IMR-90 (cell line): Measurements from ENCODE around the gene TTYH3. TPM values are rescaled to one million over a fixed set of nuclear protein-coding genes. Genes with fewer than 3 reads are reported as not detected.

ENCODE experiments used
- ATAC-seq: fragments of 200-7000 bp; cut with Tn5 transposase; 2 replicates; pipeline ENCODE4 v1.9.1; 2020; ENCODE audit warnings: low read depth, mild to moderate bottlenecking, moderate library complexity
- BruUV-seq: library from RNA; stranded (reverse); fragments of 400-500 nt; replicated peaks from 2 replicates; lab custom pipeline; 2021; lab: Mats Ljungman, UMichigan
- CTCF ChIA-PET: fragments of 300-600 bp; formaldehyde crosslinking; extraction: SDS; loops from one replicate; lab custom pipeline; 2021; ENCODE audit warnings: antibody characterized with exemption; lab: Yijun Ruan, JAX
- POLR2A ChIA-PET: fragments of 300-600 bp; sonication (Branson Sonifier 250); formaldehyde crosslinking; loops from one replicate; lab custom pipeline; 2022; ENCODE audit warnings: antibody characterized with exemption; ENCODE audit not compliant: unreplicated experiment; lab: Charles Lee
- DNase-seq: peaks from one replicate; pipeline ENCODE4 v3.0.0; 2013
- H2AFZ ChIP-seq: replicated peaks from 2 replicates; pipeline ENCODE3; 2013; ENCODE audit warnings: low read length, mild to moderate bottlenecking; ENCODE audit not compliant: poor library complexity
- H2AK5ac ChIP-seq: 2 replicates; pipeline ENCODE4 v1.6.1; 2013; ENCODE audit warnings: low read depth, low read length, inconsistent platforms
- H2AK9ac ChIP-seq: replicated peaks from 2 replicates; pipeline ENCODE3; 2013; ENCODE audit warnings: mild to moderate bottlenecking, low read depth, low read length, moderate library complexity; ENCODE audit not compliant: poor library complexity
- H2BK120ac ChIP-seq: 2 replicates; pipeline ENCODE4 v1.6.1; 2013; ENCODE audit warnings: low read depth, low read length, inconsistent platforms
- H2BK15ac ChIP-seq: 3 replicates; pipeline ENCODE4 v1.6.1; 2013; ENCODE audit warnings: low read depth, low read length, inconsistent platforms
- H2BK20ac ChIP-seq: 2 replicates; pipeline ENCODE4 v1.6.1; 2013; ENCODE audit warnings: low read depth, mild to moderate bottlenecking, inconsistent platforms, low read length, moderate library complexity
- H2BK5ac ChIP-seq: 2 replicates; pipeline ENCODE4 v1.6.1; 2013; ENCODE audit warnings: mild to moderate bottlenecking, low read depth, low read length, inconsistent platforms; ENCODE audit not compliant: poor library complexity, severe bottlenecking
- H3K14ac ChIP-seq: replicated peaks from 2 replicates; pipeline ENCODE4 v1.6.1; 2013; ENCODE audit warnings: low read depth, low read length, inconsistent platforms
- H3K18ac ChIP-seq: 2 replicates; pipeline ENCODE4 v1.6.1; 2013; ENCODE audit warnings: low read depth, low read length, control low read depth
- H3K23ac ChIP-seq: 2 replicates; pipeline ENCODE4 v1.6.1; 2013; ENCODE audit warnings: low read depth, low read length, inconsistent platforms
- H3K27ac ChIP-seq: 2 replicates; pipeline ENCODE4 v1.5.1; 2013; ENCODE audit warnings: mild to moderate bottlenecking, control low read depth, low read length; ENCODE audit not compliant: insufficient read depth
- H3K27me3 ChIP-seq: 2 replicates; pipeline ENCODE4 v1.6.1; 2013; ENCODE audit warnings: low read length; ENCODE audit not compliant: control insufficient read depth, insufficient read depth
- H3K36me3 ChIP-seq: 2 replicates; pipeline ENCODE4 v1.6.1; 2013; ENCODE audit warnings: low read length, mixed read lengths; ENCODE audit not compliant: control insufficient read depth, insufficient read depth
- H3K4ac ChIP-seq: 2 replicates; pipeline ENCODE4 v1.6.1; 2013; ENCODE audit warnings: low read depth, low read length, inconsistent platforms
- H3K4me1 ChIP-seq: 2 replicates; pipeline ENCODE4 v1.6.1; 2013; ENCODE audit warnings: low read length, mixed read lengths; ENCODE audit not compliant: control insufficient read depth, insufficient read depth
- H3K4me2 ChIP-seq: 2 replicates; pipeline ENCODE4 v1.6.1; 2013; ENCODE audit warnings: low read depth, mild to moderate bottlenecking, control low read depth, low read length, moderate library complexity
- H3K4me3 ChIP-seq: 2 replicates; pipeline ENCODE4 v1.5.1; 2013; ENCODE audit warnings: low read depth, mild to moderate bottlenecking, control low read depth, low read length, moderate library complexity; ENCODE audit not compliant: insufficient read depth
- H3K56ac ChIP-seq: 2 replicates; pipeline ENCODE4 v1.6.1; 2013; ENCODE audit warnings: low read length, inconsistent platforms; ENCODE audit not compliant: insufficient read depth; ENCODE audit errors: extremely low read depth
- H3K79me1 ChIP-seq, 2 experiments: 2 replicates each; pipeline ENCODE4 v1.6.1; 2013; ENCODE audit warnings: low read length in 2 of 2, inconsistent platforms in 1 of 2, low read depth in 1 of 2
- H3K9ac ChIP-seq: 2 replicates; pipeline ENCODE4 v1.6.1; 2013; ENCODE audit warnings: low read depth, low read length, control low read depth
- H3K9me1 ChIP-seq: 2 replicates; pipeline ENCODE4 v1.6.1; 2013; ENCODE audit warnings: low read length, inconsistent platforms; ENCODE audit not compliant: insufficient read depth
- H3K9me3 ChIP-seq: 2 replicates; pipeline ENCODE4 v1.6.1; 2013; ENCODE audit warnings: low read length; ENCODE audit not compliant: control insufficient read depth, insufficient read depth
- H4K20me1 ChIP-seq: 2 replicates; pipeline ENCODE4 v1.6.1; 2013; ENCODE audit warnings: low read length, inconsistent platforms; ENCODE audit not compliant: insufficient read depth
- H4K5ac ChIP-seq: 2 replicates; pipeline ENCODE4 v1.6.1; 2013; ENCODE audit warnings: mild to moderate bottlenecking, low read depth, low read length, control low read depth
- H4K8ac ChIP-seq, 2 experiments: 2 replicates each; pipeline ENCODE4 v1.6.1; 2013; ENCODE audit warnings: low read depth in 2 of 2, low read length in 2 of 2, control low read depth in 1 of 2, inconsistent platforms in 1 of 2
- H4K91ac ChIP-seq: 2 replicates; pipeline ENCODE4 v1.6.1; 2013; ENCODE audit warnings: low read depth, low read length, inconsistent platforms; ENCODE audit not compliant: insufficient read depth
- BHLHE40 ChIP-seq: fragments of 150-350 bp; IDR thresholded peaks from 2 replicates; pipeline ENCODE4 v1.6.1; 2016; ENCODE audit warnings: mild to moderate bottlenecking, low read depth, low read length
- CEBPB ChIP-seq: IDR thresholded peaks from 2 replicates; pipeline ENCODE4 v1.6.1; 2012; ENCODE audit warnings: low read depth, low read length, improper control_type of control experiment
- CHD1 ChIP-seq: IDR thresholded peaks from 2 replicates; pipeline ENCODE4 v1.6.1; 2012; ENCODE audit warnings: low read depth, low read length, improper control_type of control experiment
- CTCF ChIP-seq: conservative IDR thresholded peaks from 2 replicates; pipeline ENCODE4 v1.5.1; 2012; ENCODE audit warnings: mild to moderate bottlenecking, low read depth, low read length, improper control_type of control experiment
- FOS ChIP-seq: fragments of 150-350 bp; IDR thresholded peaks from 2 replicates; pipeline ENCODE4 v1.6.1; 2016; ENCODE audit warnings: low read depth, low read length
- MAFK ChIP-seq: IDR thresholded peaks from 2 replicates; pipeline ENCODE4 v1.6.1; 2012; ENCODE audit warnings: low read depth, low read length, improper control_type of control experiment
- MAZ ChIP-seq: IDR thresholded peaks from 2 replicates; pipeline ENCODE4 v1.6.1; 2012; ENCODE audit warnings: low read depth, mild to moderate bottlenecking, low read length, improper control_type of control experiment, moderate library complexity, borderline replicate concordance
- MXI1 ChIP-seq: IDR thresholded peaks from 2 replicates; pipeline ENCODE4 v1.6.1; 2012; ENCODE audit warnings: low read depth, mild to moderate bottlenecking, low read length, moderate library complexity, borderline replicate concordance
- NFE2L2 ChIP-seq: fragments of 150-350 bp; IDR thresholded peaks from 2 replicates; pipeline ENCODE4 v1.6.1; 2016; ENCODE audit warnings: low read depth, mild to moderate bottlenecking, low read length
- POLR2A ChIP-seq: IDR thresholded peaks from 2 replicates; pipeline ENCODE4 v1.6.1; 2012; ENCODE audit warnings: mild to moderate bottlenecking, low read depth, low read length
- RCOR1 ChIP-seq: IDR thresholded peaks from 2 replicates; pipeline ENCODE4 v1.6.1; 2012; ENCODE audit warnings: mild to moderate bottlenecking, low read length, improper control_type of control experiment; ENCODE audit not compliant: insufficient replicate concordance
- RFX5 ChIP-seq: IDR thresholded peaks from 2 replicates; pipeline ENCODE4 v1.8.0; 2012; ENCODE audit warnings: low read depth, mild to moderate bottlenecking, low read length, moderate library complexity
- SMC3 ChIP-seq: fragments of 150-350 bp; IDR thresholded peaks from 2 replicates; pipeline ENCODE4 v1.6.1; 2016; ENCODE audit warnings: low read depth, mild to moderate bottlenecking, antibody characterized with exemption, low read length, moderate library complexity
- USF2 ChIP-seq: fragments of 150-350 bp; IDR thresholded peaks from 2 replicates; pipeline ENCODE4 v1.6.1; 2017; ENCODE audit warnings: mild to moderate bottlenecking, antibody characterized with exemption, low read length, low read depth
- WGBS, 2 experiments: methylation state at CpG; one replicate each; pipeline versions ENCODE4 v1.1.5 to v1.1.7; 2013; ENCODE audit warnings: missing lambda C conversion rate in 2 of 2; ENCODE audit not compliant: insufficient read length in 1 of 2; ENCODE audit errors: extremely low coverage in 2 of 2; 5-methylcytosine and 5-hydroxymethylcytosine counted together
- dilution Hi-C: fragments of 300-500 bp; cut with HindIII; formaldehyde crosslinking; loops from one replicate; pipeline ENCODE4 v1.14.3; 2018; ENCODE audit warnings: low sequenced_read_pairs; ENCODE audit not compliant: unreplicated experiment
- in situ Hi-C: fragments of 300-500 bp; cut with MboI; formaldehyde crosslinking; loops from 3 replicates; pipeline ENCODE4 v1.14.3; 2019; ENCODE audit warnings: low sequenced_read_pairs, inconsistent platforms, mixed read lengths
- intact Hi-C: fragments of 100-400 bp; cut with micrococcal nuclease; formaldehyde crosslinking; loops from 2 replicates; pipeline ENCODE4 v1.10.0; 2022
- polyA plus RNA-seq, 3 experiments: library from polyadenylated mRNA; depleted of rRNA; stranded (reverse); fragments of >200 nt; gene quantifications; 2 replicates each; pipeline ENCODE4 v1.2.3, GENCODE V29; 2012; ENCODE audit warnings: low replicate concordance in 1 of 3
- total RNA-seq: library from RNA; depleted of rRNA; stranded (reverse); fragments of >200 nt; gene quantifications from 2 replicates; pipeline ENCODE4 v1.2.3, GENCODE V29; 2012

Gene TTYH3
- total and polyA plus RNA-seq, 2 of the 4 experiments (the other 2 are of a cell fraction) = 5.6 to 82.6 TPM

GRCh38 chr7:2663960-2664359, 32.2 kb downstream of the TTYH3 start:
- ChIA-PET POLR2A (no interaction called here), CTCF (no interaction called here)
- ATAC-seq (no peak), DNase-seq (no peak)
- Histone ChIP-seq H2AK5ac (no peak overlapping the region), H3K4me3 (no peak overlapping the region), H3K27me3 (no peaks in the 10 kb centered on the region), H3K4ac (no peak overlapping the region), H3K9me1 (no peaks in the 10 kb centered on the region), H3K27ac (no peak overlapping the region), H2AFZ (no peak overlapping the region), H4K8ac (no peak overlapping the region), H3K23ac (no peak overlapping the region), H4K91ac (no peak overlapping the region), H3K79me1 (peaks cover 0 to 5% of the 10 kb centered on the region in 2 experiments; a peak in 1 of 4 replicates), H3K56ac (no peak overlapping the region), H3K14ac (no peak overlapping the region), H4K20me1 (peaks cover 9% of the 10 kb centered on the region), H2BK15ac (no peak overlapping the region), H4K5ac (no peak overlapping the region), H2BK20ac (no peak overlapping the region), H2BK5ac (no peak overlapping the region), H3K36me3 (peaks cover 25% of the 10 kb centered on the region; the same call in 1 of the 2 replicates), H3K4me1 (peaks cover 5% of the 10 kb centered on the region), H3K4me2 (no peak overlapping the region), H2BK120ac (no peak overlapping the region), H3K18ac (no peak overlapping the region), H3K9ac (no peak overlapping the region), H2AK9ac (no peak overlapping the region), H3K9me3 (peaks cover 5% of the 10 kb centered on the region; the same call in 1 of the 2 replicates)
- WGBS, 2 experiments = 100% methylated on average over 2 of the region's 4 CpGs; no CpG with 5 or more reads in 1 of the 2 experiments
- TF ChIP-seq CEBPB (no peak), POLR2A (no peak), RFX5 (no peak), SMC3 (no peak), USF2 (no peak), MXI1 (no peak), MAFK (no peak), RCOR1 (no peak), MAZ (no peak), CHD1 (no peak), NFE2L2 (no peak), CTCF (no peak), BHLHE40 (no peak), FOS (no peak)
- no TSS peak for BruUV-seq
- dilution Hi-C loops (no loop called here), in situ Hi-C loops (no loop called here), intact Hi-C loops (no loop called here)
